B cell (primary cell): ENCODE data around the gene POGLUT3.

Experiments used
- EZH2 ChIP-seq: IDR thresholded peaks from 2 replicates; pipeline ENCODE4 v1.6.1; 2012; ENCODE audit warnings: borderline replicate concordance, low read depth, mild to moderate bottlenecking, moderate library complexity, low read length; ENCODE audit not compliant: insufficient read depth, poor library complexity, severe bottlenecking
- TF ChIP-seq, protein P1 (sequence below): fragments of 200-600 bp; IDR thresholded peaks from one replicate; pipeline ENCODE4 v1.8.0; 2022; ENCODE audit warnings: antibody characterized with exemption, mild to moderate bottlenecking

- TF ChIP-seq, protein P1, sequence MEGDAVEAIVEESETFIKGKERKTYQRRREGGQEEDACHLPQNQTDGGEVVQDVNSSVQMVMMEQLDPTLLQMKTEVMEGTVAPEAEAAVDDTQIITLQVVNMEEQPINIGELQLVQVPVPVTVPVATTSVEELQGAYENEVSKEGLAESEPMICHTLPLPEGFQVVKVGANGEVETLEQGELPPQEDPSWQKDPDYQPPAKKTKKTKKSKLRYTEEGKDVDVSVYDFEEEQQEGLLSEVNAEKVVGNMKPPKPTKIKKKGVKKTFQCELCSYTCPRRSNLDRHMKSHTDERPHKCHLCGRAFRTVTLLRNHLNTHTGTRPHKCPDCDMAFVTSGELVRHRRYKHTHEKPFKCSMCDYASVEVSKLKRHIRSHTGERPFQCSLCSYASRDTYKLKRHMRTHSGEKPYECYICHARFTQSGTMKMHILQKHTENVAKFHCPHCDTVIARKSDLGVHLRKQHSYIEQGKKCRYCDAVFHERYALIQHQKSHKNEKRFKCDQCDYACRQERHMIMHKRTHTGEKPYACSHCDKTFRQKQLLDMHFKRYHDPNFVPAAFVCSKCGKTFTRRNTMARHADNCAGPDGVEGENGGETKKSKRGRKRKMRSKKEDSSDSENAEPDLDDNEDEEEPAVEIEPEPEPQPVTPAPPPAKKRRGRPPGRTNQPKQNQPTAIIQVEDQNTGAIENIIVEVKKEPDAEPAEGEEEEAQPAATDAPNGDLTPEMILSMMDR = no peak
- no peak for TF ChIP-seq EZH2
Measured at GRCh38 chr11:108534274-108534882, 36.2 kb upstream of the POGLUT3 start.
